ENCODE measurements around the gene METTL15.
"Not testable (repeated sequence)": the region's sequence is repeated elsewhere in the genome, so short reads cannot be mapped to it uniquely, and the experiment has no call there.

Gene METTL15

GRCh38 chr11:28337701-28338100, 229.5 kb downstream of the METTL15 start:
- Mint-ChIP-seq H3K27me3 (no peaks in the 10 kb centered on the region), H3K4me1 (no peaks in the 10 kb centered on the region), H3K4me3 (no peak overlapping the region), H3K36me3 (ENCODE audit: low read depth) (peaks cover 6% of the 10 kb centered on the region), H3K9me3 (peaks cover 32% of the 10 kb centered on the region), H3K27ac (no peak overlapping the region)
- ATAC-seq: no peak
- DNase-seq: no peak

DNA sequence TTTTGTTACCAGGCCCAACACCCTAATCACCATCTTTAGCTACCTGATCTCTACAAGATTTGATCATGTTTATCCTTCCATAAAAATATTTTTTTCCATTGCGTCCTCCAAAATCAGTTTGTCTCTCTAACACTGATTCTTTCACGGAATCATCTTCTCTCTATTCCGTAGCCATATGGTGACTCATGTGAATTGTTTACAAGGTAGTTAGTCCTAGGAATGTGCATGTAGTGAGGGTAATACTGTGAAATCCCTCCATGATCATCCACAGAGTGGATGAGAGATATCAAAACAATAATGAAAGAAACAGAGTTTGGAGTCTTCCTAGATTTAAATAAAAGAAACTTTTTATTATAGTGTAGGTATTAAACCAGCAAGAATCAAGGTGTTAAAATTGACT, 230.2 kb downstream of the METTL15 start:
- Mint-ChIP-seq H3K36me3 (ENCODE audit: low read depth) (peaks cover 6% of the 10 kb centered on the region), H3K9me3 (peaks cover 32% of the 10 kb centered on the region), H3K4me1 (no peaks in the 10 kb centered on the region), H3K4me3 (no peak overlapping the region), H3K27me3 (no peaks in the 10 kb centered on the region), H3K27ac (no peak overlapping the region)
- DNase-seq (no peak), ATAC-seq (no peak)

GRCh38 chr11:28339488-28339887, 231.3 kb downstream of the METTL15 start:
- no peak overlapping the region for H3K4me3 Mint-ChIP-seq
- H3K27me3 Mint-ChIP-seq: no peaks in the 10 kb centered on the region
- peaks cover 6% of the 10 kb centered on the region for H3K36me3 Mint-ChIP-seq (ENCODE audit: low read depth)
- H3K4me1 Mint-ChIP-seq: no peaks in the 10 kb centered on the region
- peaks cover 32% of the 10 kb centered on the region for H3K9me3 Mint-ChIP-seq
- no peak overlapping the region for H3K27ac Mint-ChIP-seq
- no peak for DNase-seq
- ATAC-seq: no peak

DNA sequence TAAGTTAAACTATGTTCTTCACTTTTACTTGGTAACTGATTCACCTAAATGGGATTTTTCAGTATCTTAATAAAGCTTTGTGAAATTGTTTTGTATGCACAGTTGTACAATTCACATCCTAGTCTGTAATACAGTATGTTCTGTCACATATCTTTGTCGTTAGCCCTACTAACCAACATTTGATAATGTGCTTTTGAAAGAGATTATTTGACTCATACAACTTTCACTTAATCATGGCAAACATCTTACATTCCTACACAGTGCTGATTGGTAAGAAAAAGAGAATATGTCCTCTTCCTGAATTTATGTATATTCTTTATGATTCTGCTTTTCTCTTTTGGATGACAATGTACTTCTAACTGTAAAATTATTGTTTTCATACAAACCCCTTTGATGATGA, 234.5 kb downstream of the METTL15 start:
- ATAC-seq (no peak), DNase-seq (no peak)
- Mint-ChIP-seq H3K27ac (no peak overlapping the region), H3K36me3 (ENCODE audit: low read depth) (peaks cover 6% of the 10 kb centered on the region), H3K9me3 (peaks cover 27% of the 10 kb centered on the region), H3K4me1 (no peaks in the 10 kb centered on the region), H3K27me3 (no peaks in the 10 kb centered on the region), H3K4me3 (no peak overlapping the region)

DNA sequence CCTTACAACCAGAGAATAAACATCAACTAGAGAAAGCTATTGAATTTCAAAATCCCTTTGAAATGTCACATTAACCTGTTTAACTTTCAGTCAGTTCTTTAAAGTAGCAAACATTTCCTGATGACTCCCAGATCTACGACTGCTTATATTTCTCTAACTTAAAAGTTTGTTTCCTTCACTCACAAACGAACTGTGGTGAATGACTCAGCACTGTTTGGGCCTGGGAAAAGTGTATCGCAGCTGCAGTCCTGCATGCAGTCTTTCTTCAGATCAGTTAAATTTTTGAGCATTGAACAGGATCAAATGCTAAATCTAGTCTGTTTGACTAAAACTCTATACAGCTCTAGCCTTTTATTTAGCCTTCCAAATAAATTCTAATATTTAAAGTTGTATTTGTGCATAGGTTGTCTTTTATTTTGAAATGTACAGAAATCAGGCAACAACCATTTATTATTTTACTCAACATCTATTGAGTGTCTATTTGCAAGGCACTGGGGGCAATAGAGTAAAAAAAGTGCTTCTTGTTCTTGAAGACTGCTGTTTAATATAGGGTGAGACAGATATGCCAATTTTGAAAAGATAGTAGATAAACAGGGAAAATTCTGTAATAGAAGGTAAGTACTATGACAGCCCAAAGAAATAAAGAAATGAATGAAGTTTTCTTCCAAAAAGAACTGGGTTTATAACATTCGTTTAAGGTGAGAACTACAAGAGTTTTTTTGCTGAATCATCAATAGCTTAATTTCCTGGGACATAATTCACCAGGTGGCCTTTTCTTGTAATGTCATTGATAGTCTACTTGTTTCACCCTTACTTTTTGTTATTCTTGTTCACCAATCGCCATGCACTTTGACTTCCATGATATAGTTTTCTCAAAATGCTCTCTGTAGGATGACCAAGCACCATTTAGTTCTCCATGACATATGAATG, 235.4 kb downstream of the METTL15 start:
- no peak for ATAC-seq
- no peak for DNase-seq
- Mint-ChIP-seq H3K27me3 (no peaks in the 10 kb centered on the region), H3K4me3 (no peak overlapping the region), H3K27ac (no peak overlapping the region), H3K36me3 (ENCODE audit: low read depth) (peaks cover 6% of the 10 kb centered on the region), H3K4me1 (no peaks in the 10 kb centered on the region), H3K9me3 (peaks cover 18% of the 10 kb centered on the region)

DNA sequence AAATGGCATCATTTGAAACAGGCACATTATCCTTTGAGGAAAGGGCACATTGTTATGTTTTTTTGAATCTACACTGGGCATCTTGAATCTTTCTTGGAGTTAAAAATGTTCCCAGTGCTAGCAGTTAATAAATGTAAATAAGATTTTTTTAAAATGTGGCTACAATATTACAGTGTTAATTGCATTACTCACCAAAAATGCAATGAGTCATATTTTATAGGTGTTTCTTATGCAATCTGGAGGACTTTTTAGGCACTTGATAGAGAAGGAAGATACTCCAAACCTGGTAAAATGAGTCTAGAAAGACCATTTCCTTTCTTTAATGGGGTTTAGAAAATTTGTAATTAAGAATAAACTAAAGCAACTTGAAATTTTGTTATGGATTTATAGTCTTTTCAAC, 238.0 kb downstream of the METTL15 start:
- no peak for DNase-seq
- no peak overlapping the region for H3K27ac Mint-ChIP-seq
- peaks cover 5% of the 10 kb centered on the region for H3K9me3 Mint-ChIP-seq
- H3K36me3 Mint-ChIP-seq (ENCODE audit: low read depth): no peaks in the 10 kb centered on the region
- no peak overlapping the region for H3K4me3 Mint-ChIP-seq
- H3K4me1 Mint-ChIP-seq: no peaks in the 10 kb centered on the region
- no peak for ATAC-seq
- peaks cover 1% of the 10 kb centered on the region for H3K27me3 Mint-ChIP-seq

DNA sequence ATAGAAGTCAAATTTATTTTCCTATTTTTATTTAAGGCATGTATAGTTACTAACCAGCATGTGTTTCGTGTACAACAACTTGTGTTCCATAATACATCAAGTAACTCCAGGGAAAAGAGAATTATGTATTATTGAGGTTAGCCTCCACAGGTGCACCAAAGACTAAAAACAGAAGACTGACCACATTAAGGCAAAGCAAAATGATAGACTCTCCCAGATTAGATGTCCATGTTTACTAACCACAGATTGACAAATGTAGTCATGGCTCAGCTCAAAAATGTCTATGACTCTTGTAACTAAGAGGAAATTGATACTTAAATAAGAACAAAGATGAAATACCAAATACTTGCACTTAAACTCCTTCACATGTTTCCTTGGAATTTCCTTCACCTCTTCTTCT, 238.5 kb downstream of the METTL15 start:
- Mint-ChIP-seq H3K36me3 (ENCODE audit: low read depth) (no peaks in the 10 kb centered on the region), H3K9me3 (peaks cover 3% of the 10 kb centered on the region), H3K27me3 (peaks cover 1% of the 10 kb centered on the region), H3K4me1 (no peaks in the 10 kb centered on the region), H3K27ac (no peak overlapping the region), H3K4me3 (no peak overlapping the region)
- ATAC-seq (no peak), DNase-seq (no peak)

GRCh38 chr11:28347371-28347770, 239.2 kb downstream of the METTL15 start:
- no peaks in the 10 kb centered on the region for H3K9me3 Mint-ChIP-seq
- H3K4me3 Mint-ChIP-seq: no peak overlapping the region
- no peak for DNase-seq
- H3K36me3 Mint-ChIP-seq (ENCODE audit: low read depth): no peaks in the 10 kb centered on the region
- ATAC-seq: no peak
- peaks cover 1% of the 10 kb centered on the region for H3K27me3 Mint-ChIP-seq
- no peak overlapping the region for H3K27ac Mint-ChIP-seq
- H3K4me1 Mint-ChIP-seq: no peaks in the 10 kb centered on the region

- DNase-seq: no peak
- Mint-ChIP-seq H3K4me1 (no peaks in the 10 kb centered on the region), H3K4me3 (no peak overlapping the region), H3K36me3 (ENCODE audit: low read depth) (no peaks in the 10 kb centered on the region), H3K27me3 (peaks cover 1% of the 10 kb centered on the region), H3K9me3 (peaks cover 4% of the 10 kb centered on the region), H3K27ac (no peak overlapping the region)
- no peak for ATAC-seq
Measured at GRCh38 chr11:28350216-28350615, 242.0 kb downstream of the METTL15 start.

GRCh38 chr11:28353991-28354390, 245.8 kb downstream of the METTL15 start:
- Mint-ChIP-seq H3K4me3 (no peak overlapping the region), H3K27me3 (peaks cover 1% of the 10 kb centered on the region), H3K4me1 (no peaks in the 10 kb centered on the region), H3K36me3 (ENCODE audit: low read depth) (no peaks in the 10 kb centered on the region), H3K27ac (no peak overlapping the region), H3K9me3 (peaks cover 4% of the 10 kb centered on the region)
- DNase-seq: no peak
- no peak for ATAC-seq

DNA sequence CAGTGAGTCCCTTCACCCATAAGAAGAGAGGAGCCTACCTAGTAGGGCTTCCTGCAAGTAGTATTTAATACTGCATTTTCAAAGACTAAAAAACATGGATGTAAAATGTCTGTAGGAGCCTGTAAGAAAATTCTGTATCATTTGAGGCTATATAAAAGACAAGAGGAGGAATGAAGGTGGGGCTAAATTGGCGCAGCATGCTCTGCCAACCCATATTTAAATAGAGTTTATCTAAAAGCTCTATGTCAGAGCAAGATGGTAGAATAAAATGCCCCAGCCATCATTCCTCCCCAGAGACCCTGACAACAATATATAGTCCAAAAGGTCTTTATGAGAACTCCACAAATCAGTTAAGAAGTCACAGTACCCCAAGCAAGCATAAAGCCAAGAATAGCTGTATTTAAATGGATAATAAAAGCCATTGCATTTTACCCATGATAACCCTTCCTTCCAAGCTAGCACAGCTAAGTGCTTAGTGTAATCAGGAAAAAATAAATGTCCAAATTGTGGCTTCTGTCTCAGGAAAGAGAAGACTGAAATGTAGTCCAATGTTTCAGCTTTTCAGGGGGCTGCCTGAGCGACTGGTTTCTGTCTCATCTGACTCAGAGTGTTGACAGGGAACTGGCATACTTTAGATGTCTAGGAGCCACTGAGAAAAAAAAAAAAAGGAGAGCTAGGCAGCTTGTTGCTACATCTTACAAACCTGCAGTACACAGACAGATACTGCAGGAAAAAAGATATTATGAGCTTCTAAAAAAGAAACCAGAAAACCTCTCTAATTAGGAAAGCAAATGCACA, 258.6 kb downstream of the METTL15 start:
- no peak for ATAC-seq
- H3K36me3 Mint-ChIP-seq (ENCODE audit: low read depth): peaks cover 13% of the 10 kb centered on the region
- peaks cover 77% of the 10 kb centered on the region for H3K9me3 Mint-ChIP-seq
- DNase-seq: no peak
- H3K27me3 Mint-ChIP-seq: no peaks in the 10 kb centered on the region
- H3K4me3 Mint-ChIP-seq: no peak overlapping the region
- no peaks in the 10 kb centered on the region for H3K4me1 Mint-ChIP-seq
- no peak overlapping the region for H3K27ac Mint-ChIP-seq

DNA sequence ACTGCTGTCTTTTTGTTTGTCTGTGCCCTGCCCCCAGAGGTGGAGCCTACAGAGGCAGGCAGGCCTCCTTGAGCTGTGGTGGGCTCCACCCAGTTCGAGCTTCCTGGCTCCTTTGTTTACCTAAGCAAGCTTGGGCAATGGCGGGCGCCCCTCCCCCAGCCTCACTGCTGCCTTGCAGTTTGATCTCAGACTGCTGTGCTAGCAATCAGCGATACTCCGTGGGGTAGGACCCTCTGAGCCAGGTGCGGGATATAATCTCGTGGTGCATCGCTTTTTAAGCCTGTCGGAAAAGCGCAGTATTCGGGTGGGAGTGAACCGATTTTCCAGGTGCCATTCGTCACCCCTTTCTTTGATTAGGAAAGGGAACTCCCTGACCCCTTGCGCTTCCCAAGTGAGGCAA, 269.9 kb downstream of the METTL15 start:
- ATAC-seq; H3K27me3 Mint-ChIP-seq; DNase-seq; H3K4me3 Mint-ChIP-seq; H3K36me3 Mint-ChIP-seq (ENCODE audit: low read depth); H3K4me1 Mint-ChIP-seq; H3K27ac Mint-ChIP-seq: not testable (repeated sequence)
- H3K9me3 Mint-ChIP-seq: peaks cover 18% of the 10 kb centered on the region

All from activated naive CD8-positive, alpha-beta T cell treated with anti-CD3 and anti-CD28 coated beads, Interleukin-2, amount 50 U/mL, for 24 hours (primary cell).